ENCODE measurements around the gene KLF13.

Gene KLF13

DNA sequence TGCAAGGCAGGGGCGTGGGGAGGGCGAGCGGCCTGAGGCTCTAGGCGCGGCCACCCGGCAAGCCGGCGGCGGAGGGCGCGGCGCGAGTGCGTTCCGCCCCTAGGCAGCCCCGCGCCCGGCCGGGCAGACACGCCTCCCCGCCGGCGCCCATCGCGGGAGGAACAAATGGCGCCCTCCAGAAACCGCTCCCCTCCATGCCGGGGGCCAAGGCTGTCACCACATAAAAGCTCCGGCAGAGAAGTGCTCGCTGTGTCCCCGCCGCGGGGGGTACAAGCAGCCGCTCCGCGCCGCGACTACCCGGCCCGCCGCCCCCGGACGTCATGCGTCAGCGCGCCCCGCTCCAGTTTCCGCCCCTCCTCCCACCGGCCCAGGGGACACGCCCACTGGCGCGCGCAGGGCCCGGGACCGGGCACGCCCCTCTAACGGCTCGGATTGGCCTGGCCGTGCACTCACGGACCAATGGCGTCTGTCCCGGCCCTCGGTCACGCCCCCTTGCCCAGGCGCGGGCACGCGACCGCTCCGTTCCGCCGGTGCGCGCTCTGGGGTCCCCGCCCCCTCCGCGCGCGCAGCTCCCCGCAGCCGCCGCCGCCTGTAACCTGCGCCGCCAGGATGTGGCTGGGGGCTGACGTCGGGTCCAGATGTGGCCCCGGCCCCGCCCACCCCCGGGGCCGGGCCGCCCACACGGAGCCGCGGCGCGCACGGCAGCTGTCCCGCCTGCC, at the start of gene KLF13:
KLF13 (plus strand) TSS at position 680 of the 719 bp plus-strand sequence. CDS start 378 bp downstream, outside the sequence.
- no peak for FAIRE-seq

DNA sequence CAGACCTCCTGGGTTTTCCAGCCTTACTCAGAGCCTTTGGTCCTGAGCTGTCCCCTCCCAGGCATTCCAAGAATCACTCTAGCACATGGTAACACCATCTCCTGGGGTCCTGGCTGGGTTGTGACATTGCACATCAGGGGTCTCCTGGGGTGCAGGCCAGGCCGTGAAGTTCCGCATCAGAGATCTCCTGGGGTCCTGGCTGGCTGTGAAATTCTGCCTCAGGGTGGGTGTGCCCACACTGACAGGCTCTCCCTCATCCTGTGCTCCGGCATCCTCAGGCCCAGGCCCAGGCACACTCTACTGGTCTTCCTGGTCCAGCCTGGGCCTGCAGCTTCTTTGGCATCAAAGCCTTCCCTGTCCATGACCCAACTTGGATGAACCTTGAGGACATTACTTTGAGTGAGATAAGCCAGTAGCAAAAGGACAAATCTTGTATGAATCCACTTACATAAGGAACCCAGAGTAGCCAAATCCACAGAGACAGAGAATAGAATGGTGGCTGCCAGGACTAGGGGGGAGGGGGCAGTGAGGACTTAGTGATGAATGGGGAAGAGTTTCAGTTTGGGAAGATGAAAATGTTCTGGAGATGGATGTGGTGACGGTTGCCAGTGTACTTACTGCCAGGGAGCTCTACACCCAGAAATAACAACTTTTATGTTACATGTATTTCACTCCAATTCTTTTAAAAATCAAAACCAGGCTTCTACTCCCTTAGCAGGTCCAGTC, 49.1 kb upstream of the KLF13 start:
- no peak for FAIRE-seq

DNA sequence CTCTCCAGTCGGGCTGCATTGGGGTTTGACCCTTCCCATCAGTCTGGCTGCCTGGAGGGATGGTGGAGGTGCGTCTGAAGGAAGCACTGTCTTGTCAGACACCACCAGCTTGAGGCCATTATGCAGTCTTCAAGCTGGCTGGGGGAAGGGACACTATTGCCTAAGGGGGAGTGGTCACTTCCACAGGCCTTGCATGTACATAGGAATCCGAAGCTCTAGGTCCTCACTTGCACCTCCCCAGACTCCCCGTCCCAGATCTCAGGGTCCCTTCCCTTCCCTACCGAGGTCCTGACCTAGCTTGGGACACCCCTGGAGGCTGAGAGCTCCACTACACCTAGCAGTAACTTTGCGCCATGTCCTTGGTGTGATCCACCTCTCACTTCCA, 48.6 kb upstream of the KLF13 start:
- FAIRE-seq = no peak

DNA sequence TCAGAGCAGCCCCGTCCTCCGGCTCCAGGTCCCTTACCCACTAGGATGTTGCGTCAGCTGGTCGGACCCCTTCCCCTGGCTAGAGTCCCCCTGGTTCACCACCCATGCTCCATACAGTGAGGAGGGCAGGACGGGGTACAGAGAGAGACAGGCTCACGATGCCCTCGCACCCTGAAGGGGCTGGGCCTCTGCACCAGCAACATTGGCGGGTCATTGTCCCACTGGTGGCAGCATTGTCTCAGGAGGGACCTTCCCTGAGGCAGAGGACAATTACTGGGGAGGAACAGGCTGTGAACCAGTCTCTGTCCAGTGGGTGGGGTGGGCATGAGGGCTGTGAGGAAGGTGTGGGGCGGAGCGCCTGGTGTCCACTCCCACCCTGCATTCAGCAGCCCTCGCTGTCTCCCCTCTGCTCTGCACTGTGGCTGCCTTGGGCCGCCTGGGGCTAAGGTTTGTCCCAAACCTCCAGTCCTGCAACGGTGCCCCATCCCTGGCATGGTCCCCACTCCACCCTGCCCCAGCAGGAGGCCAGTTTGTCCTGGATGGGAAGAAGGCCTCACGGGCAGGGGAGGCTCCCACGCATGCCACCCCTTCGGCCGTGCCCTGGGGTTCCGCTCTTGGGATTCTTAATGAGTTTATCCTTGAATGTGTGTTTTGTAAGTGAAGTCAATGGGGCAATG, 48.0 kb upstream of the KLF13 start:
- FAIRE-seq = no peak

DNA sequence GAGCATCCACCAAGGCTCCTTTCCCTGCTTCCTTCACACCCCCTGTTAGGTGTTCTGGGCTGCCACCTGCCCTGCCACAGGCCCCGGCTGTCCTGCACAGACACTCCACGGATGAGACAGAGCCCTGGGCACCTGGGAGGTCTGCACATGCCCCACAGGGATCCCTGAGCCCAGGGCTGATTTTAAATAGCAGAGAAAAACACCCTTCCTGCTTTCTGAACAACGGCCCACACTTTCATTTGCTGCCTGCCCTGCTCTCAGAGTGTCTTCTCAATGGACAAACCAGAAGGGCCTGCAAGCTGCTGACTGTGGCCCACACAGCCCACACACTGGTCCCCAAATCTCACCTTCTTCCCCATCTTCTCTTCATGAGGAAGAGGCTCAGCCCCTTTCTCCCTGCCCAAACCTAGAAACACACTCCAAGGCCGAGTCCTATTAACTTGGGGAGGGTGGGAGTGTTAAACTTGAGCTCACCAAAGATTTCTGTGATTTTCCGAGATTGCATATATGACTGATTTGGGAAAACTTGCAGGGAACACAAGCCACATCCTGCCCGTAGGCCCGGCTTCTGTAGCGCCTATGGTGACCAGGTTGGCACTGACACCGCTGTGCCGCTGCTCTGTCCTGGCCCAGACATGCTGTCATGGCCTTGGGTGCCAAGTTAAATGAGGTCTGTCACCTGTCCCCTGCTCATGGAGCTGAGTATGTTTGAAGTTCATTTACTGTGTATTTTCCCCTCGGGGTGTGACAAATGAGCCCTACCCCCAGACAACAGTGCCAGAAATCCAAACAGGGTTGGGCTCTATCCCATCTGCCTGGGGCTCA, 47.2 kb upstream of the KLF13 start:
- FAIRE-seq = no peak

DNA sequence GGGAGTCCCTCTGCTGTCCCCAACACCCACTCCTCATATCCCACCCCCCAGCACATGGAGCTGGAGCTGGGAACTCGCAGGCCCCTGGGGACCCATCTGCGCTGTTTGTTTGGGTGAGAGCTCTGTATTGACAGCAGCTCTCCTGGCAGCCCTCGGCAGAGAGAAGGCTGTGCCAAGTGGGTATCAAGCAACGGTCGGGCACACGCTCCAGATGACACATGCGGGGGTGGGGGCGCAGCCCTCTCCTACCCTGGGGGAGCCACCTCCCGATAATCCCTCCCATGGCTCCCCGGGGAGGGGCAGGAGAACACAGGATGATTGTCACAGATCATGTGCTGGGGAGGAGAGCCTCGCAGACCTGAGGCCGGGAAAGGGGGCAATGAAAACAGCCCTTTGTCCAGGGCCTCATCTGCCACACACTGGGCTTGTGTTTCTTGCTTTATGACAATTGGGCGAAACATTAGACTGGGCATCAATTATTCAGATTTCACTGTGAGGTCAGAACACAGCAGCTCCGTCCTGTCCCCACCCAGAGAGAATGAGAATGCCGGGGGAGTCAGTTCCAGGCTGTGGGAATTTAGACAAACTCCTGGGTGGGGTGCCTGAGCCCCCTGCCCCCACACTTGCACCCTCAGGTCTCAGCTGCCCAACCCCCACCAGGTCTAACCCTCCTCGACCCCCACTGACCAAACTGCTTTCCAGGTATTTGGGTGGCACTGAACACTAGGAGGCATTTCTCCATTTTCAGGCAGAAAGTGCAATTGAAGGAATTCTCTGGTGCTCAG, 46.4 kb upstream of the KLF13 start:
- FAIRE-seq = no peak

DNA sequence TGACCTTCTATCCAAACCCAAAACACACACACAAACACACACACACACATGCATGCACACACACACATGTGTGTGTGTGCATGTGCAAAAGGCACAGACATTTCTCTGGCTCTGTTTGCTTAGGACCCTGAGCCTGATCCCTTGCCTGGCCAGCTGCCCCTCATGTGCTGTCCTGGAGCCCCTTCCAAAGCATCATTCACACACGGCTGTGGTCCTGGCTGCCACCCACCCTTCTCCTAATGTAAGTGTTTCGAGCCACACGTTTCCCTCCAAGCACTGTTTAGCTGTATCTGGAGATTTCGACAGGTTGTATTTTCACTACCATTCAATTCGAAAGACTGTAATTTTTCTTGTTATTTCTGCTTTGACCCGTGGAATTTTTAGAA, 45.8 kb upstream of the KLF13 start:
- FAIRE-seq = no peak

DNA sequence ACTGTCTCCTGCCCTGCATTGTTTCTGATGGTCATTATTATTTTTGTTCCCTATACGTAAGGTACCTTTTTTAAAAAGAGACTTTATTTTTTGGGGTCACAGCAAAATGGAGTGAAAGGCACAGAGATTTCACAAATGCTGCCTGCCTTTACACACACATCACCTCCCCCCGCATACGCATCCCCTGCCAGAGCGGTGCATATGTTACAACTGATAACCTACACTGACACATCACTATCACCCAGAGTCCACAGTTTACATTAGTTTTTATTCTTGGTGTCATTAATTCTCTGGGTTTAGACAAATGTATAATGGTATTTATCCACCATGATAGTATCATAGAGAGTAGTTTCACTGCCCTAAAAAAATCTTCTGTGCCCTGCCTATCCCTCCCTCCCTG, 43.6 kb upstream of the KLF13 start:
- no peak for FAIRE-seq

DNA sequence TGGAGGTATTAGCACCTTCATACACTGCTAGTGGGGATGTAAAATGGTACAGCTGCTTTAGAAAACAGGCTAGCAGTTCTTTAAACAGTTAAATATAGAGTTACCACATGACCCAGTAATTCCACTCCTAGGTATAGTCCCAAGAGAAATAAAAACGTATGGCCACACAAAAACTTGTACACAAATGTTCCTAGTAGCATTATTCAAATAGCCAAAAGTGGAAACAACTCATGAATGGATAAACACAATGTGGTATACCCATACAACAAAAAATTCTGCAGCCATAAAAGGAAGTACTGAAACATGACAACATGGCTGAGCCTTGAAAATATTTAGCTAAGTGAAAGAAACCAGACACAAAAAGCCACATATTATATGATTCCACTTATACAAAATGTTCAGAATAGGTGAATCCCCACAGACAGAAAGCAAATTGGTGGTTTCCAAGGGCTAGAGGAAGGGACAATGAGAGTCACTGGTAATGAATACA, 40.8 kb upstream of the KLF13 start:
- no peak for FAIRE-seq

DNA sequence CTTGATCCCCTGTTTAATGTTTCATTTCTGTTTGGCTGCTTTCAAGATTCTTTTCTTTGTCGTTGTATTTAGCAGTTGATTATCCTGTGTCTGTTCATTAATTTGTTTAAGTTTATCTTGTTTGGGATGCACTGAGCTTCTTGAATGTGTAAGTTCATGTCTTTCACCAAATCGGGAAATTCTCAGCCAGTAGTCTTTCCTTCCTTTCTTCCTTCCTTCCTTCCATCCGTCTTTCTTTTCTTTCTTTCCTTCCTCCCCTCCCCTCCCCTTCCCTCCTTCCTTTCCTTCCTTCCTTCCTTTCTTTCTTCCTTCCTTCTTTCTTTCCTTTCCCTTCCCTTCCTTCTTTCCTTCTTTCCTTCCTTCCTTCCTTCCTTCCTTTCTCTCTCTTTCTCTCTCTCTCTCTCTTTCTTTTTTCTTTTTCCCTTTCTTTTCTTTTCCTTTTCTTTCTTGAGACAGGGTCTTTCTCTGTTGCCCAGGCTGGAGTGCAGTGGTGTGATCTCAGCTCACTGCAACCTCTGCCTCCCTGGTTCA, 35.5 kb upstream of the KLF13 start:
- FAIRE-seq = no peak

DNA sequence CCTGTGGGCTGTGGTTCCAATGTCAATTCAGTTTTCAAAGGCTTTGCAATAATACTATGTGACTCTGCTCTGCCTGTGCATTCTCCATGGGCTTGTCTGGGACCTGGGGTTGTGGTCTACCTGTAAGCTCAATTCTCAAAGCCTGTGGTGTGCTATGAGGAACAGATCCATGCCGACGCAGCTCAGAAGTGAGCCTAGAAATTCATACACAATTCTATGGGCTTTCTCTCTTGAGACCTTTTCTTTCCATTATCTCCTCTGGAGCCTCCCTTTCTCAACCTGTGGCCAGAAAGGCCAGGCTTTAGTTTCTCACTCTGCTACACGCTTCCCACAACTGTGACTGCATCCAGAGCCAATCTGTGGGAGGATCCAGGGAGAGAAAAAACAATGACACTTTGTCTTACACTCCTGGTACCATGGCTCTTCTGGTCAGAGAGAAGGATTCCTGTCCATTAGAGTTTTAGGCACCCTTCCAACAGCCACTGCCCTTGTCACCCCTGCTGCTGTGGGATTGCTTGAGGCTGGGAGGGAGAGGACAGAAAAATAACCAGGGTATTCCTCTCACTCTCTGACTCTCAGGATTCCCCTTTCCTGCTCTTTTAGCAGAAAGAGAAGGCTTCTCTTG, 34.1 kb upstream of the KLF13 start:
- FAIRE-seq = no peak

DNA sequence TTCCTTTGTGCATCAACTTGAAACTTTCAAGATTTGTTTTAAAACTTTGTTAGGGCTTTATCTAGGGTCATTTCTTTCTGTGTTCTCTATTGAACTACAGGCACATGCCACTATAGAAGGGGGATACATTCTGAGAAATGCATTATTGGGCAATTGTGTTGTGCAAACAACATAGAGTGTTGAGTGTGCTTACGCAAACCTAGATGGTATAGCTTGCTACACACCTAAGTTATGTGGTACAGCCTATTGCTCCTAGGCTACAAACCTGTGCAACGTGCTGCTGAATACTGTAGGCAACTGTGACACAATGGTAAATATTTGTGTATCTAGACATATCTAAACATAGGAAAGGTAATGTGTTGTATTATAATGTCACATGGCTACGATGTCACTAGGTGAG, 33.0 kb upstream of the KLF13 start:
- FAIRE-seq = no peak

DNA sequence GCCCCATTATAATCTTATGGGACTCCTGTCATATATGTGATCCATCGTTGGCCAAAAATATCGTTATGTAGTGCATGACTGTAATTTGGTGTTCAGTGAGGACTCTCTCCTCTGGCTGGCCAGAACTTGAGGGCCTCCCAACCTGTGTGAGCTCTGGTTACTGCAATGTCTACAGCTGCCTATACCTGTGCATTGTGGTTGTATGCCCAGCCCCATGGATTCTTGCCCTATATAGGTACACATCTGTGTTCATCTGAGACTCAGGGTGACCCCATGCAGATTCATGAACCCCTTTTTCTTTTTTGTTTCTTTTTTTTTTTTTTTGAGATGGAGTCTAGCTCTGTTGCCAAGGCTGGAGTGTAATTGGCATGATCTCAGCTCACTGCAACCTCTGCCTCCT, 32.6 kb upstream of the KLF13 start:
- no peak for FAIRE-seq

DNA sequence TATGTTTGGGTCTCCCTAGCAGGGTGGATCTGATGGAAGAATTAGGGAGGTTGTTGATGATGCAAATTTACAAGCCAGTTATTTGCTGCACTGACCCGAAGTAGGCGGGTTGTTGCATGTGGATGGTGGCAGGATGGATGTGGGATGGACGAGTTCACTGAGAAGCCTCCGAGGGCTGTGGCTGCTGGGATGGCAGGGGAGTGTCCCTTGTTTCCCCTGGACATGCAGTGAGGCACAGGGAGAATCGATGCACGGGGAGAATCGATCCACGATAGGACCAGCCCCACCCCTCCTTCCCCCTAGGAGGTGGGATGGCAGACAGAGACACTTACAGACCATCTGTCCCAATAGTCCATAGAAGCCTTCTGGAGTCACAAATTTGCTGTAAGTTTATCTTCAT, 31.0 kb upstream of the KLF13 start:
- FAIRE-seq = no peak

DNA sequence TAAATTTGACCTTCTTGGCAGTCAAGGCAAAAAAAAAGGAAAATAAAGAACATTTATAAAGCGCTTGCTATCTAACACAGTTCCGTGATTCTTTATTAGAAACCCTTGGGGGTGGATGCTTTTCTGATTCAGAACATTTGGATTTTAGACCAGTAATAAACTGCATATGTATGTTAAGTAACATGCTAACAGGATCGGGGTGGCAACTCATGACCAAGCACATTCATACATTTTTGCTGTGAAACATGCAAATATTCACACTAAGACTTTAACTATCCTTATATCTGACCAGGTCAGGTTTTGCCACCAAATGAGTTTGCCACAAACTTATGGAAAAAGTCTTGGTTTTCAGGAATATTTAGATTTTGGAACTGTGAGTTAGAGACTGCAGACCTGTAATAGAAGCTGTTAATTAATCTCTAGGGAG, 30.4 kb upstream of the KLF13 start:
- FAIRE-seq = no peak

DNA sequence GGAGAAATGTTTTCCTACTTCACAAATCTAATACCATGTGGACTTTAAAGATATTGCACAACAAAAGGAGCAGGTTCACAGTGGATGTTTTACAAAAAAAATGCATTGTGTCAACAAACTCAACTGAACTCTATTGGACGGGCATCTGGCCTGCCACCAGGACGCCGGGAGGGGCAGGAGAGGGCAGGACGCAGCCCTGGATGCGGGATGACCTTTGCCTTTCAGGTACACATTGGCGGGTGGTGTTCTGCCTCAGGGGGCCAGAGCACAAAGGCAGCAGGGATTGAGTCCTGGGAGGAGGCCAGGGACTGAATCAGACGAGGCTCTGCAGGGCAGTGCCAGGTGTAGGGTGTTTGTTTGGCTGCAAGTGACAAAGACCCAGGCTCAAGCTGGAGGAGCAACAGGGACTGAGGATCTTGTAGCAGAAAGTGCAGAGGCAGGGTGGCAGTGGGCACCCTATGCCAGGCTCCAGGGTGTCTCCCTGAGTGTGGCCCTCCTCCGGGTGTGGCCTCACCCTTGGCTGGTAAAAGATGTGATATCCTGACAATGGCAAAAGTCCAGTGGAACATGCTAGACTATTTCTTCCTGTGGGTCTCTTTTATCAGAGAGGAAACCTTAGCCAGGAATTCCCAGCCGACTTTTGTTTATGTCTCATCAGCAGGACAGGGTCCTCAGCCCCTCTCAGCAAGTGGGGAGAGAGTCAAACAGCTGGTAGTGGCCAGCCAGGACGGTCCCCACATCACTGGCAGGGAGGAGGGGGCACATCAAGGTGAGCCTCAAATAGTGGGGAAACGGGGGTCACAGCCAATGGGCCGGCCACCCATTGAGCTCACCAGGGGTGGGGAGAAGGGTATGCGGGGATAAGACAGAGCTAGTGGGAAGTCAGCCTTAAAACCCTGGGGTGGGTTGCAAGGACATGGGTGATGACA, 29.7 kb upstream of the KLF13 start:
- no peak for FAIRE-seq

DNA sequence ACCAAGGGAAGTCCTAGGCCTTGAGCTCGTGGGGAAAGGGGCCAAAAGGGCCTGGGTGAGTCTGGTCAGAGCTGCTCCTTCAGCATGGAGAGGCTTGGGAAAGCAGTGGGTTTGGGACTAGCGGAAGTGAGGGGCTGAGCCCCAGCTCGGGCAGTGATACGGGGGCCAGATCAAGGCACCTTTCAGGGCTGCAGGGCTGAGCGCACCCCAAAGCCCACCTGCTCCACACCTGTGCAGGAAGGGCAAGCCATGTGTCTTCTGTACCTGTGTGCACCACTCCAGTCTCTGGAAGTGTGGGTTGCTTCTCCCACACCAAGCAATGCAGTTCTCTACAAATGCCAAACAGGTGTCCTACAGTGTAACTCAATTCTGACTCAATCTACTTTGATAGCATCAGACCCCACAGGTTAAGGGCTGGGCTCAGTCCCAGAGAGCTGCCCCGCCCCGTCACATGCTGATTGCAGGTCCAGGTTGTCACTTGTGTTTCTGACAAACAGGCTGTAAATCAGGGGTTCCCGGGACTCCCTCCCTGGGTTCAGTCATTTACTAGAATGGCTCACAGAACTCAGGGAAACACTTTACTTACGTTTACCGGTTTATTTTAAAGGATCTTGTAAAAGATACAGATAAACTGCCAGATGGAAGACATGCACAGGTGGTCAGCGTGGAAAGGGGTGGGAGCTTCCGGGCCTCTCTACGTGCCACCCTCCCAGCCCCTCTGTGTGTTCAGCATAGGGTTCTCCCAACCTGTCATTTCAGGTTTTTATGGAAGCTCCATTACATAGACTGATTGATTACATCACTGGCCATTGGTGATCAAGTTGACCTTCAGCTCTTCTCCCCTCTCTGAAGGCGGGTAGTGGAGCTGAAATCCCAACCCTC, 28.8 kb upstream of the KLF13 start:
- no peak for FAIRE-seq

DNA sequence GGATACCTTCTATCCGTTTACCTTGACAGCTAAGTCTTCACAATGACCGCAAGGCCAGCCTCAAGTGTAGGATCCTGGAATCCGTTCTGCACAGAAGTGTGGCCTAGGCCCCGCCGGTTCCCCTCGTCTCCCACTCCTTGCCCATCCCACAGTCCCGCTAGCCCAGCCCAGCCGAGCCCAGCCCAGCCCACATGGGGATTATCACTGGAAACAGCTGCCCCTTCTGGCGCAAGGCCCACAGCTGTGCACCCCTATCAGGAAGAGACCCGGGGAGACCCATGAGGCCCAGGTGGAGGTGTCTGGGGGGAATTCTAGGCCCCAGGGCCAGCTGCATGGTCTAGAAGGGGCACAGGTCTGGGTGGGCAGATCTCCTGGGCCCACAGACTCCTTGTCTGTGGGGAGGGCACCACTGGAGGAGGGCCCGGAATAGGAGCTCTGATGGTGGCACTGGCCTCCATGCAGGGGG, 27.9 kb upstream of the KLF13 start:
- no peak for FAIRE-seq

DNA sequence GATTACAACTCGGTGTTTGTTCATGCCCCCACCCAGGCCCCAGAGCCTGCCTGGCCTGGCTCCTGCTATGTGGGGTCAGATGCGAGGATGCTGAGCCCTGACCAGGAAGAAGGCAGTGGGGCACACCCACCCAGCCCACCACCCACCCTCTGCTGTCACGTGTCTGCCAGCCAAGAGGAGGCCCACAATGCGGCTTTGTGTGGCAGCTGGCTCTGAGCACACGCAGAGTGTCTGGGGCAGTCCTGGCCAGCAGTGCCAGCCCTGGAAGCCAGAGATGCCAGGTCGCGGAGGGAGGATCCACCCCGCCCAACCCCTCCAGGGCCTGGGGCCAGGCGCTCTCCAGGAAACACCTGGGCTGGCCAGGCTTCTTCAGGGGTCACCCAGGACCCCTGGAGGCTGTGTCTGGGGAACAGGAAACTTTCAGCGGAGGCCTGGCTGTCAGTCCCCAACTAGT, 26.4 kb upstream of the KLF13 start:
- FAIRE-seq = no peak

Measured in A204.1 (cell line).